GM12872 (cell line): ENCODE measurements around the gene NRM.

Experiments used
- CTCF ChIP-seq: IDR thresholded peaks from 3 replicates; pipeline ENCODE4 v1.5.1; 2011; ENCODE audit warnings: low read depth, mild to moderate bottlenecking, low read length, moderate library complexity; ENCODE audit not compliant: insufficient read depth

NRM gene

GRCh38 chr6:30711758-30712380, 21.1 kb upstream of the NRM start:
- TF ChIP-seq CTCF = 0 out of 3 replicates have a peak, but pooled peaks have one; percentile 11

- TF ChIP-seq CTCF = no peak
Measured at GRCh38 chr6:30709101-30709868, 18.5 kb upstream of the NRM start.

- TF ChIP-seq CTCF = no peak
Measured at GRCh38 chr6:30707281-30707850, 16.6 kb upstream of the NRM start.

- TF ChIP-seq CTCF = no peak
Measured at GRCh38 chr6:30705620-30706019, 14.8 kb upstream of the NRM start.

GRCh38 chr6:30703821-30704220, 13.0 kb upstream of the NRM start:
- TF ChIP-seq CTCF = no peak

GRCh38 chr6:30703011-30703410, 12.2 kb upstream of the NRM start:
- no peak for TF ChIP-seq CTCF

- TF ChIP-seq CTCF = no peak
Measured at GRCh38 chr6:30700340-30700739, 9.6 kb upstream of the NRM start.
